ENCODE results near the gene FAM171A2.
"Not testable (repeated sequence)": the region's sequence is repeated elsewhere in the genome, so short reads cannot be mapped to it uniquely, and the experiment has no call there.

DNA sequence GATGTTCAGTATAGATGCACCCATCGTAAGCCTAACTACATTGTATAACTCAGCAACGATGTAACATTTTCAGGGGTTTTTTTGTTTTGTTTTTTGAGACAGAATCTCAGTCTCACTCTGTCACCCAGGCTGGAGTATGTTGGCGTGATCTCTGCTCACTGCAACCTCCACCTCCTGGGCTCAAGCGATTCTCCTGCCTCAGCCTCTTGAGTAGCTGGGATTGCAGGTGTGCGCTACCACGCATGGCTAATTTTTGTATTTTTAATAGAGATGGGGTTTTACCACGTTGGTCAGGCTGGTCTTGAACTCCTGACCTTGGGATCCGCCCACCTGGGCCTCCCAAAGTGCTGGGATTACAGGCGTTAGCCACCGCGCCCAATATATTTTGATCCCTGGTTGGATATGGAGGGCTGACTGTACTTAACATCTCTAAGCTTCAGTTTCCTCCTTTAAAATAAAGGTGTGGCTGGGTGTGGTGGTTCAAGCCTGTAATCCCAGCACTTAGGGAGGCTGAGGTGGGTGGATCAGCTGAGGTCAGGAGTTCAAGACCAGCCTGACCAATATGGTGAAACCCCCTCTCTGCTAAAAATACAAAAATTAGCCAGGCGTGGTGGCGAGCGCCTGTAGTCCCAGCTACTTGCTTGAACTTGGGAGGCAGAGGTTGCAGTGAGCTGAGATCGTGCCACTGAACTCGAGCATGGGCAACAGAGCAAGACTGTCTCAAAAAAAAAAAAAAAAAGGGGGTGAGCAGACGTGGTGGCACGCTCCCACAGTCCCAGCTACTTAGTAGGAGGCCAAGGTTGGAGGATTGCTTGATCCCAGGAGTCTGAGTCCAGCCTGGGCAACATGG, 16.2 kb downstream of the FAM171A2 start:
- TF ChIP-seq, protein P1, sequence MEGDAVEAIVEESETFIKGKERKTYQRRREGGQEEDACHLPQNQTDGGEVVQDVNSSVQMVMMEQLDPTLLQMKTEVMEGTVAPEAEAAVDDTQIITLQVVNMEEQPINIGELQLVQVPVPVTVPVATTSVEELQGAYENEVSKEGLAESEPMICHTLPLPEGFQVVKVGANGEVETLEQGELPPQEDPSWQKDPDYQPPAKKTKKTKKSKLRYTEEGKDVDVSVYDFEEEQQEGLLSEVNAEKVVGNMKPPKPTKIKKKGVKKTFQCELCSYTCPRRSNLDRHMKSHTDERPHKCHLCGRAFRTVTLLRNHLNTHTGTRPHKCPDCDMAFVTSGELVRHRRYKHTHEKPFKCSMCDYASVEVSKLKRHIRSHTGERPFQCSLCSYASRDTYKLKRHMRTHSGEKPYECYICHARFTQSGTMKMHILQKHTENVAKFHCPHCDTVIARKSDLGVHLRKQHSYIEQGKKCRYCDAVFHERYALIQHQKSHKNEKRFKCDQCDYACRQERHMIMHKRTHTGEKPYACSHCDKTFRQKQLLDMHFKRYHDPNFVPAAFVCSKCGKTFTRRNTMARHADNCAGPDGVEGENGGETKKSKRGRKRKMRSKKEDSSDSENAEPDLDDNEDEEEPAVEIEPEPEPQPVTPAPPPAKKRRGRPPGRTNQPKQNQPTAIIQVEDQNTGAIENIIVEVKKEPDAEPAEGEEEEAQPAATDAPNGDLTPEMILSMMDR (IDR thresholded peaks at IDR 0.05): not testable (repeated sequence)
- TF ChIP-seq POLR2A, EP300 (IDR thresholded peaks at IDR 0.05): not testable (repeated sequence)

Data from stomach (tissue), 4 donors.